ENCODE measurements around the gene F7. TPM values are rescaled to one million over a fixed set of nuclear protein-coding genes. Genes with fewer than 3 reads are reported as not detected.

Gene F7
- total RNA-seq, 1 donor from 2014 or later, result not detected

GRCh38 chr13:113166266-113166665 lies 60.7 kb downstream of the F7 start:
- intact Hi-C loops (cut with micrococcal nuclease), result no loop called here

- intact Hi-C loops (cut with micrococcal nuclease), result no loop called here
Measured at GRCh38 chr13:113166681-113167080, 61.1 kb downstream of the F7 start.

GRCh38 chr13:113167155-113167554 lies 61.6 kb downstream of the F7 start:
- intact Hi-C loops (cut with micrococcal nuclease), result no loop called here

- intact Hi-C loops (cut with micrococcal nuclease), result no loop called here
Measured at GRCh38 chr13:113167575-113167974, 62.0 kb downstream of the F7 start.

DNA sequence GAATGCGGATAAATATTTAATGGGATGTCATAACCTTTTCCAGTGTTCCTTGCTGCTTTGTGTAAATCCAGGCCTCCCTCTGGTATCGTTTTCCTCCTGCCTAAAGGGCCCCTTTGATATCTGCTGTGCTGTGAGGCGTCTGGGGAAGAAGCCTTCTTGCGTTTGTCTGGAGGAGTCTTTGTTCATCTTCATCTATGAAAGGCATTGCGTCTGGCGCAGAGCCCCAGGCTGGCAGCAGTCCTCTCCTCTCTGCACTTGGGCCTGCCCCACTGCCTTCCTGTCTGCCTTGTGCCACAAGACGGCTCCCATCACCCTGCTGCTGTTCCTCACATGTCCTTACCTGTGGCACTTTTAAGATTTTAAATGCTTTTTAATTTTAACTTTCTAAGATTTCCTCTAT lies 62.6 kb downstream of the F7 start:
- intact Hi-C loops (cut with micrococcal nuclease), result no loop called here

GRCh38 chr13:113169277-113170272 lies 64.0 kb downstream of the F7 start:
- intact Hi-C loops (cut with micrococcal nuclease), result no loop called here

Other genes starting within 250 kb of the F7 start
- gene MCF2L, start 136.6 kb upstream of the F7 start, total RNA-seq, result 0.56 and 0.61 TPM in 2 replicates
- gene F10, start 17.0 kb downstream of the F7 start, total RNA-seq, result not detected in 2 replicates
- gene PROZ, start 52.9 kb downstream of the F7 start, total RNA-seq, result 0.15 TPM in 1 of 2 replicates, not detected in the other
- 62.7 and 71.4 TPM in 2 replicates for gene PCID2, start 102.9 kb downstream of the F7 start, total RNA-seq
- gene CUL4A, start 103.8 kb downstream of the F7 start, total RNA-seq, result 91.9 and 101 TPM in 2 replicates
- 90.7 and 97.6 TPM in 2 replicates for gene LAMP1, start 191.4 kb downstream of the F7 start, total RNA-seq